ENCODE results near the gene SRPK3.

SRPK3 gene

DNA sequence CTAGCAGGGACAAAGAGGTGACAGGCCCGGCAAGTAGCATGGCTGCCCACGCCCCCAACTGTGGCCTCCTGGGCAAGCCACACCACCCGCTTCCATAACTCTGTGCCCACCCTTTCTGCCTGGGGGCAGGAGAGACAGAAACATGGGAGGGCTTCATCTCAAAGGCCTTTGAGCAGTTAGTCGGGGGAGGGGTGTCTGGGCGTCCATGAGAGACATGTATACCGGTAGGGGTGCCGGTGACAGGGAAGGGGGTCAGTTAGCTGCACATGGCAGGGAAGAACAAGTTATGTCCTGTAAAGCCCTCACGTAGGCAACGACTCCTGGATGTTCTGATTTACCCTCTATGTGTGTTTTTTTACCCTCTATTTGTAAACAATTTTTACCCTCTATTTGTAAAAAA lies 40.2 kb downstream of the SRPK3 start:
- no peak for DNase-seq (ENCODE audit: low read depth)
- no peak overlapping the region for H3K4me3 ChIP-seq (ENCODE audit: low read depth, low read length)

DNA sequence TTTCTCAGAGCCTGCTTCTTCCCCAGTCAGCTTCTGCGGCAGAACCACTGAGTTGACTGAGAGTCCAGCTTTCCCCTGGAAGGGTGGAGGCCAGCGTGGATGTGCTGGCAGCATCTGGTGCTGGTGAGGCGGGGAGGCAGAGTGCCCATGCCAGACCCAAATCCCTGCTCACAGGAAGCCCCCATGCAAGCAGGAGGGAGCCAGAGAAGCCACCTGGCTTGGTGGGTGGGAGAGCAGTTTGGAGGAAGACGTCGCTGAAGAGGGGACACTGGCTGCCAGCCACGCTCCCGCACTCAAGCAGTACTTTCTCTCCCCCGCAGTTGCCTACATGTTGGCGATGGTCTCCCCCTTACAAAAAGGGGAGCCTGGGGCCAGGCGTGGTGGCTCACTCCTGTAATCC lies 43.5 kb downstream of the SRPK3 start:
- no peak for DNase-seq (ENCODE audit: low read depth)
- no peak overlapping the region for H3K4me3 ChIP-seq (ENCODE audit: low read depth, low read length)

DNA sequence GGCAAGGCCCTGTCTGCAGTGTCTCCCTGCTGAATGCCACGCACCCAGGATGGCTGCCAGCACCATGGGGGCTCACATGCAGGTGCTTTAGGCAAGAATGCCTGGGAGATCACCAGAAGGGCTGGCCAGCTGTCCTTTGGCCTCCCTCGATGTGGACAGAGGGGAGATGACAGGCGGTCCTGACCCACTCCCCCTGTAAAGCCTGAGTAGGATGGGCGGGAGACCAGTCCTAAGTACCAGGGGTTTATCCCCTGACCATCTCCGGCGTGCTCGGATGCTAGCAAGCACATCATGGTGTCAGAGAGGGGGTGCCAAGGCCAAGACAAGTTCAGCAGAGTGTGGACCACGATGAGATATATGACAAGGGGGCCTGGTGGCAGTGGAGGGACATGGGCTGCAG lies 44.2 kb downstream of the SRPK3 start:
- H3K4me3 ChIP-seq (ENCODE audit: low read depth, low read length), result no peak overlapping the region
- no peak for DNase-seq (ENCODE audit: low read depth)

DNA sequence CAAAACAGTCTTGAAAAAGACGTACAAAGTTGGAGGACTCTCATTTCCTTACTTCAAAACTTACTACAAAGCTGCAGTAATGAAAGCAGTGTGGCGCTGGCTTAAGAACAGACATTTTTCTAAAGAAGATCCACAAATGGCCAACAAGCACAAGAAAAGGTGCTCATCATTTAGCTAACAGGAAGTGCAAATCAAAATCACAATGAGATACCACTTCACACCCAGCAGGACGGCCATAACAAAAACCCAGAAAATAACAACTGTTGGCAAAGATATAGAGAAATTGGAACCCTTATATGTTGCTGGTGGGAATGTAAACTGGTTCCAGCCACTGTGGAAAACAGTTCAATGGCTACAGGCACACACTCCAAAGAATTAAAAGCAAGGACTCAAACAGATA lies 46.2 kb downstream of the SRPK3 start:
- no peak overlapping the region for H3K4me3 ChIP-seq (ENCODE audit: low read depth, low read length)
- no peak for DNase-seq (ENCODE audit: low read depth)

DNA sequence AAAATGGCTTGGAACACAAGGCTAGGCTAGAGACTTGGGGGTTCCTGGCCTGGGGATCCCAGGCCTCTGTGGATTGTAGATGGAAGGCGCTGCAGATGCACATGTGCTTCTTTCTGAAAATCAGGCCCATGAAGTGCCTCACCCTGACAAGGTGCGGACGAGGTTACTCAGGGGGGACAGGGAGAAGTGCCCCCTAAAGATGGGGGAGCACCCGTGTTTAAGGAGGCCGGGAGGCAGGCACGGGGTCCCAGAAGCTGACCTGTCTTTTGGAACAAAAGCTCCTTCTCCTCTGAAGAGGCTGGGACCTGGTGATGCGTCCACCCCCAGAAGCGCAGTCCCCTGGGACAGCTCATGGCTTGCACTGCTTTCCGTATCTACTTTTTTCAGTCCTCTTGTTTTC lies 47.1 kb downstream of the SRPK3 start:
- no peak for DNase-seq (ENCODE audit: low read depth)
- H3K4me3 ChIP-seq (ENCODE audit: low read depth, low read length), result no peak overlapping the region

DNA sequence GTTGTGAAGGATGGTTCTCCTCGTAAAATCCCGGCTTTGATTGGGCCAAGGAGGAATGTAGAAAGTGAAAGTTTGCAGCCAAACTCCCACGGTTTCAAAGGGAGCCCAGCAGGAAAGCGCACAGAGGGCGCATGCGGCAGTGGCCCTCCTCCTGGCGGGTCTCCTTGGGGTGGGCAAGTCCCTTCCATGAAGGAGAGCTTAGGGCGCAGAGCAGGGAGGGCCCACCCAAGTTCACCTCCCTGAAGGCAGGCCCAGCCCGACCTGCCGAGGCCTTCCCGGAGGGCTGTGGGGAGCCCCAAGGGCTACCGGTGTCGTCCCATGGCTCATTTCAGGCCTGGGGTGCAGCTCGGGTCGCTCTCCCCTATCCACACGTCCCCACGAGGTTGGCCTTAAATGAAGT lies 47.5 kb downstream of the SRPK3 start:
- H3K4me3 ChIP-seq (ENCODE audit: low read depth, low read length), result no peak overlapping the region
- DNase-seq (ENCODE audit: low read depth), result no peak

DNA sequence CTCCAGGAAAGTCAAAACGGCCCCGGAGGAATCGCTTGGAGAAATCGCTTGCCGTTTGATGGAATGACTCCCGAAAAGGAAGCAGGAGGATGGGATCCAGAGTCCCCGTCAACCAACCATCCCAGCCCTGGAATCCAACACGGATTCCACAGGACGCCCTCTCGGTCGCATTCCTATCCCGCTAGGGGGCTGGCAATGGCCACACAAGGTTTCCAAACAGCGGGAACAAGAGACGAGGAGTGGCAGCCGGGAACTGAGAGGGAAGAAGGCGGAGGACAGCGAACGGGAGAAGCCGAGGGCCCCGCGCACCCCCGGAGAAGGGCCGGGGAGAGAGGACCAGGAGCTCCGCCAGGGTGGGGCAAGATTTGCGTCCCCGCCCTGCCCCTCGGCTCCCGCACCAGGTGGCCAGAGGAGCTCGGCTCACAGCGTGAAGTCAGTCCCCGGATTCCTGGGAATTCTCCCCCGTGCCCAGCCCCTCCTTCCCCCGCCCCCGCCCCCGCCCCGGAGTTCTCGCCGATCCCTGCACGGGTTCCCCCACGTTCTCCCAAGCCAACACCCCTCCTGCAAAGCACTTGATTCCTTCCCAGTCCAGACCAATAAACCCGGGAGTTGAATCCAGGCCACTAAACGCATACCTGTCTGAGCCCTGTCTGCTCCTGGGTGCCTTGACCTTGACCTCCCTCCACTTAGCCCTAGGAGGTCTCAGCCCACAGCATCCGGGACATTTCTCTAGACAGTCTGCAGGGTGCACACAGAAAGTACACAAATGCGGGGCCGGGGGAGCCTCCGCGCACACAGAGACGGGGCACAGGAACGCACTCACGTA lies 48.1 kb downstream of the SRPK3 start:
- no peak for DNase-seq (ENCODE audit: low read depth)

DNA sequence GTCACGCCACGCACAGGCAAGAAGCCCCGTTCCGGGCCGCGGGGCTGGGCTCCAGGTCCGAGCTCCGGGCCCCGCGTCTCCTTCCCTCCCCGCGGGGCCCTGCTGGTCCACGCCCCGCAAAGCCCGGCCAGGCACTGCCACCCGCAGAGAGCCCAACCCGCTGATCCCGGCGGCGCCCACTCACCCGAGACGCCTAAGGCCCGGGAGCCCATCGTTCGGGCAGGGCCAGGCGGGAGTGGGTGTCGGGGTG lies 48.6 kb downstream of the SRPK3 start:
- no peak for DNase-seq (ENCODE audit: low read depth)
- no peak overlapping the region for H3K4me3 ChIP-seq (ENCODE audit: low read depth, low read length)

More for the DNA sequence above, 48.1 kb downstream of the SRPK3 start:
- H3K4me3 ChIP-seq (ENCODE audit: low read depth, low read length), result no peak overlapping the region

DNA sequence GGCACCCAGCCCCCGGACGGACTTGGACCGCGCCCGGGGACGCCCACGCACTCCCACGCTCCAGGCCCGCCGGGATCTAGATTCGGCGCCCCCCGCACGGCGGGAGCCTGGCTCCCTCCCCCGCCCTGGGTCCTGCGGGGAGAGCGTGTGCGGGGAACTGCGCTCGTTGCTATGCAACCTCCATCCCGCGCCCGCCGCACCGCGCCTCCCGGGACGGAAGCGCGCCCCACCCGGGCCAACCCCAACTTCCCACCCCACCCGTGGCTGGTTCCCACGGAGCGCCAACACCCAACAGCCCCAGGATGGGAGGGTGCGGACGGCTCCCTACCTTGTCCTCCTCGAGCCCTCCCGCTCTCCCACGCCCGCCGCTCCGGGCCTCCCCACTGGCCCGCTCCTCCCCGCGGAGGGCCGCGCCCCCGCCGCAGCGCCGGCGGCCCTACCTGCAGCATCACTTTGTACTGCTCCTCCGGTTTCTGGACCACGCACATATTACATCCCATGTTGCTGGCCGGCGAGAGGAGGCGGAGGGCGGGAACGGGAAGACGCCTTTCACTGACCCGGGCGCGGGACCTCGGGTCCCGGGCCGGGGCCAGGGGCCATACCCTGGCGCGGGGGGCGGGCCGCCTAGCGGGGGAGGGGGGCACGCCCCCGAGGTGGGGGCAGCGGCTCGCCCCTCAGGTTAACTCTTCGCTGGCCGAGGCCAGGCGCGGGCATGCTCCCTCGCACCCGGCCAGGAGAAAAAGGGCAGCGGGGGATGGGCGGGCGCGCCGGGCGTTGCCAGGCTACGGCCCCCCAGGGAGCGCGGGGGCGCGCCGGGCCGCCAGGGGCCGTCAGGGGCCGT lies 49.2 kb downstream of the SRPK3 start, which contains the start of gene PDZD4:
PDZD4 (minus strand) TSS at position 746 of the 841 bp plus-strand sequence; CDS start at position 500, 246 bp downstream.
- peak within 1 kb of the TSS; percentile 20 for H3K4me3 ChIP-seq (ENCODE audit: low read depth, low read length)
- DNase-seq (ENCODE audit: low read depth), result no peak

DNA sequence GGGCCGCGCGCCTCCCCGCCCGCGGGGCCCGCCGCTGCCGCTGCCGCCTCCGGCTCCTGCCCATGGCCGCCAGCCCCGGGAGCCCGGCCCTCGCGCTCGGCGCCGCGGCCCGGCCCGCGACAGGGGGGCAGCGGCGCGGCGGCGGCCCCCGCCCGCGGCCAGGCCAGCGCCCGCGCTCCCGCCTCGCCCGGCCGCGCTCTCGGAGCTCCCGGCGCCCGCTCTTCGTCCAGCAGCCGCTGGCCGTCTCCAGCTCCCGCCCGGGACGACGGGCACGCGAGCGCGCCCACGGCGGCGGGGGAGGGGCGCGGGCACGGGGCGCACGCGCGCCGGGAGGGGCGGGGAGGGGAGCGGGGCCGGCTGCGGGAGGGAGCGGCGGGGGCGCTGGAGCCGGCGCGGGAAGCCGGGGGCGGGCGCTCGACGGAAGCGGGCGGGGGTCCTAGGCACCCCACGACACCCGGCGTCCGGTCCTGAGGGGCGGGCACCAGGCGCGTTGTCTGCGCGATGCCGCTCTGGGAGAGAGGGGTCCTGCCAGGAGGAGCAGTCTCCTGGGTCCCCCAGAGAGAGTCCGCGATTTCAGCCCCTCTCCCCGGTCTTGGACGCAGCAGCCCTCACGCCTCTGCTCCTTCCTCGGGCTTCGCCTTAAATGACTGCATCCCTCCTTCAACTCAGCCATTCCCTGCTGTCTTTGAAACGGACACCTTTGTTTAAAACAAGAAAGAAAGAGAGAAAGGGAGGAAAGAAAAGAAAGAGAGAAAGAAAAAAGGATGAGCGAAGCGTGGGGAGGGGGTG lies 50.0 kb downstream of the SRPK3 start:
- DNase-seq (ENCODE audit: low read depth), result no peak
- H3K4me3 ChIP-seq (ENCODE audit: low read depth, low read length), result no peak overlapping the region

DNA sequence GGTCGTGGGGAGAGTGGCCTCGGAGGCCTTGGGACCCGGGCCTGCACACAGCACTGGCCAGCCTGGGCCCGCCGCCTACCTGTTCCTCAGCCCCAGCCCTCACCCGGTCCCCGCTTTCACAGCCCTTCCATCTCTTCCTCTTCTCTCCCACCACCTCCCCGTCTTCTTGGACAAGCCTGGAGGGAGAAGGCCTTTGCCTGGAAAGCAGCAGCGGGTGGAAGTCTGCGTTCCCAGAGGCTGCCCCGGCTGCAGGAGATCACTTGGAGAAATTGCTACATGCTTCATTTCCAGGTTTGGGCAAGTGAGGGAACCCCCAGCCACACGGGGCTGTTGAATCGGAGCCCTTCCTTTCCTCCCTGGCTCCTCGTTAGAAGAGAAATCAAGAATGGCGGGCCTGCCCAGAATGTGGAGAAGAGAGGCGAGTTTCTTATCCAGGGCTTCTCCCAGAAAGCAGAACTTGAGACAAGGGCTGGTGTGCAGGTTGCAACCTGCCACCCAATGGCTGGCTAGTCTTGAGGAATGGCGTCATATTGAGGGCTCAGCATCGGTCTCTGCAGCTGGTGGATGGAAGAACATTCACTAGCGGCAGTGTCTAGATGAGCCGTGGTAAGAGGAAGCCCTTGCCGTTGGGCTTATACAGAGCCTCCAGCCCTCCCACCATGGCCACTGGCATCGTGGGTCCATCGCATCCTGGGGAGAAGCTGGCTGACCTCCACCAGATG lies 50.7 kb downstream of the SRPK3 start:
- no peak for DNase-seq (ENCODE audit: low read depth)
- H3K4me3 ChIP-seq (ENCODE audit: low read depth, low read length), result no peak overlapping the region

DNA sequence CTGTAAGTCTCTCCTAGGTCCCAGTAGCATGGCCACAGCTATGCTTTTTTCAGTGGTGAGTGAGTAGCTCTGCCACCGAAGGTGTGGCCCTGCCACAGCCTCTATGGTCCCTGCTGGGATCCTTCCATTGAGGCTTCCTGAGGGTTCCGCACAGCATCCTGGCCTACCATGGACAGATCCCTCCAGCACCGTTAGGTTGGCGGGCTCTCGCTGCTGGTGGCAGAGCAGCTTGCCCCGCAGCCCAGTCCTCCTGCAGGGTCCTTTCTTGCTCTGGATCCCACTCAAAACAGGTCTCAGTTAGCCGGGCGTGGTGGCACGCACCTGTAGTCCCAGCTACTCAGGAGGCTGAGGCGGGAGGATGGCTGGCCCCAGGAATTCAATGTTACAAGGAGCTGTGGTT lies 51.9 kb downstream of the SRPK3 start:
- no peak for DNase-seq (ENCODE audit: low read depth)
- no peak overlapping the region for H3K4me3 ChIP-seq (ENCODE audit: low read depth, low read length)
